Mesothelial cell of epicardium (in vitro differentiated cells): Measurements from ENCODE around the gene SLC35C1. TPM values are rescaled to one million over a fixed set of nuclear protein-coding genes. Genes with fewer than 3 reads are reported as not detected.
"Not testable (repeated sequence)": the region's sequence is repeated elsewhere in the genome, so short reads cannot be mapped to it uniquely, and the experiment has no call there.

Experiments used
- DNase-seq, 2 experiments: peaks; one replicate each; pipeline ENCODE4 v3.0.0; 2021; ENCODE audit warnings: low spot score in 2 of 2; ENCODE audit not compliant: unreplicated experiment in 2 of 2
- H3K27ac Mint-ChIP-seq: 2 replicates; pipeline ENCODE4 v1.8.0; 2021; ENCODE audit warnings: mixed read lengths
- H3K27me3 Mint-ChIP-seq: 2 replicates; pipeline ENCODE4 v1.8.0; 2021; ENCODE audit warnings: low read depth, mixed read lengths
- H3K36me3 Mint-ChIP-seq: 2 replicates; pipeline ENCODE4 v1.8.0; 2021; ENCODE audit warnings: mixed read lengths
- H3K4me1 Mint-ChIP-seq: 2 replicates; pipeline ENCODE4 v1.8.0; 2021; ENCODE audit warnings: mixed read lengths
- H3K4me3 Mint-ChIP-seq: 2 replicates; pipeline ENCODE4 v1.8.0; 2021; ENCODE audit warnings: mild to moderate bottlenecking, moderate library complexity, mixed read lengths
- H3K9me3 Mint-ChIP-seq: 2 replicates; pipeline ENCODE4 v1.8.0; 2021; ENCODE audit warnings: mixed read lengths
- total RNA-seq: library from RNA; stranded (reverse); gene quantifications from 3 replicates; pipeline ENCODE4 v1.2.1, GENCODE V29; 2021
- TF ChIP-seq, protein P1 (sequence below): fragments of 200-600 bp; sonication (generic); IDR thresholded peaks from one replicate; pipeline ENCODE4 v1.5.0; 2021; ENCODE audit warnings: antibody characterized with exemption; ENCODE audit not compliant: unreplicated experiment

SLC35C1 gene
- total RNA-seq, 1 donor from 2014 or later, result 14.5 TPM

DNA sequence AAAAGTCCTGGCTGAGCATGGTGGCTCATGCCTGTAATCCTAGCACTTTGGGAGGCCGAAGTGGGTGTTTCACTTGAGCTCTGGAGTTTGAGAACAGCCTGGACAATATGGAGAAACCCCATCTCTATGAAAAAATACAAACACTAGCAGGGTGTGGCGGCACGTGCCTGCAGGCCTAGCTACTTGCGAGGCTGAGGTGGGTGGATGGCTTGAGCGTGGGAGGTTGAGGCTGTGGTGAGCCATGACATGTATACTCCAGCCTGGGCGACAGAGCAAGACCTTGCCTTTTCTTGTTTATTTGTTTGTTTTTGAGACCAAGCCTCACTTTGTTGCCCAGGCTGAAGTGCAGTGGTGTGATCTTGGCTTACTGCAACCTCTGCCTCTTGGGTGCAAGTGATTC is 34.3 kb downstream of the SLC35C1 start:
- H3K9me3 Mint-ChIP-seq, result peaks cover 3% of the 10 kb centered on the region
- H3K4me1 Mint-ChIP-seq, result peaks cover 7% of the 10 kb centered on the region
- no peak for DNase-seq
- peaks cover 29% of the 10 kb centered on the region for H3K27me3 Mint-ChIP-seq
- H3K27ac Mint-ChIP-seq, result no peak overlapping the region
- H3K36me3 Mint-ChIP-seq, result no peaks in the 10 kb centered on the region
- no peak overlapping the region for H3K4me3 Mint-ChIP-seq
- TF ChIP-seq, protein P1, sequence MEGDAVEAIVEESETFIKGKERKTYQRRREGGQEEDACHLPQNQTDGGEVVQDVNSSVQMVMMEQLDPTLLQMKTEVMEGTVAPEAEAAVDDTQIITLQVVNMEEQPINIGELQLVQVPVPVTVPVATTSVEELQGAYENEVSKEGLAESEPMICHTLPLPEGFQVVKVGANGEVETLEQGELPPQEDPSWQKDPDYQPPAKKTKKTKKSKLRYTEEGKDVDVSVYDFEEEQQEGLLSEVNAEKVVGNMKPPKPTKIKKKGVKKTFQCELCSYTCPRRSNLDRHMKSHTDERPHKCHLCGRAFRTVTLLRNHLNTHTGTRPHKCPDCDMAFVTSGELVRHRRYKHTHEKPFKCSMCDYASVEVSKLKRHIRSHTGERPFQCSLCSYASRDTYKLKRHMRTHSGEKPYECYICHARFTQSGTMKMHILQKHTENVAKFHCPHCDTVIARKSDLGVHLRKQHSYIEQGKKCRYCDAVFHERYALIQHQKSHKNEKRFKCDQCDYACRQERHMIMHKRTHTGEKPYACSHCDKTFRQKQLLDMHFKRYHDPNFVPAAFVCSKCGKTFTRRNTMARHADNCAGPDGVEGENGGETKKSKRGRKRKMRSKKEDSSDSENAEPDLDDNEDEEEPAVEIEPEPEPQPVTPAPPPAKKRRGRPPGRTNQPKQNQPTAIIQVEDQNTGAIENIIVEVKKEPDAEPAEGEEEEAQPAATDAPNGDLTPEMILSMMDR, result no peak

- not testable (repeated sequence) for H3K9me3 Mint-ChIP-seq, DNase-seq, H3K36me3 Mint-ChIP-seq, H3K4me3 Mint-ChIP-seq, H3K4me1 Mint-ChIP-seq, H3K27ac Mint-ChIP-seq
- peaks cover 33% of the 10 kb centered on the region for H3K27me3 Mint-ChIP-seq
Measured at GRCh38 chr11:45840251-45840650, 35.3 kb downstream of the SLC35C1 start.

DNA sequence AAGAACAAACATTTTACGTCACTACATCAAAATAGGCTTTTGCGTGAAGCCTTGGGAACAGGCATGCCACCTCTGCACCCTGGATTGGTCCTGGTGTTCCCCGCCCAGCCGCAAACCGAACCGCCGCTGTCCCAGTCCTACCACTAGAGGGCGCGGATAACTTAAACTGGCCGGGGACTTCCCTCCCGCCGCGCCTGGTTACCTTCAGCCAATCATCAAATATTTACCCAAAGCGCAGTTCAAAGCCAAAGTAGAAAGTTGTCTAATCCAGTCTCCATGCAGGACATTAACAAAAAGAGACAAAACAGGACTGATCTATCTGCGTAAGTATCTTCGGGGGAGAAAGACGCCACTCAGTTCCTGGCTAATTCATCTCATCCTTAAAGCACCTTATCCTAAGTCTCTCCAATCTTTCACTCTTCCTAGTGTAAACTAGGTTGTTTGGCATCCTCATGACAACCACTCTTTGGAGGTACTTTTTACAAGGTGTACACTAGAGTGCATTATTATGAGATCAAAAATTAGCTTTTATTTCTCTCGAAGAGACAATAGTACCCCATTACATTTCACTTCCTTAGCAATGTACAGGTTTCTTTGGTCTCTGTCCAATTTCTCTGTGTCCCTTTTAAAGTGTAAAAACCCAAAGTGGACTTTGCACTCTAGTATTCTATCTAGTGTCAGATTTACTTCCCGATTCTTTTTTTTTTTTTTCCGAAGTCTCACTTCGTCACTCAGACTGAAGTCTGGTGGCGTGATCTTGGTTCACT is 38.4 kb downstream of the SLC35C1 start:
- Mint-ChIP-seq H3K27ac (peak overlapping the region; percentile 72), H3K27me3 (peaks cover 30% of the 10 kb centered on the region), H3K9me3 (peaks cover 3% of the 10 kb centered on the region)

GRCh38 chr11:45844822-45845578 is 40.1 kb downstream of the SLC35C1 start:
- no peak overlapping the region for H3K27ac Mint-ChIP-seq
- TF ChIP-seq, protein P1, result no peak
- peaks cover 25% of the 10 kb centered on the region for H3K4me1 Mint-ChIP-seq
- no peaks in the 10 kb centered on the region for H3K36me3 Mint-ChIP-seq
- peaks cover 3% of the 10 kb centered on the region for H3K9me3 Mint-ChIP-seq
- H3K27me3 Mint-ChIP-seq, result peaks cover 30% of the 10 kb centered on the region
- no peak for DNase-seq
- H3K4me3 Mint-ChIP-seq, result no peak overlapping the region

More for the DNA sequence above, 38.4 kb downstream of the SLC35C1 start:
- TF ChIP-seq, protein P1, result peak; percentile 94
- peak; percentile 71 to 87 for DNase-seq
- Mint-ChIP-seq H3K36me3 (no peaks in the 10 kb centered on the region), H3K4me1 (peaks cover 15% of the 10 kb centered on the region), H3K4me3 (no peak overlapping the region)

DNA sequence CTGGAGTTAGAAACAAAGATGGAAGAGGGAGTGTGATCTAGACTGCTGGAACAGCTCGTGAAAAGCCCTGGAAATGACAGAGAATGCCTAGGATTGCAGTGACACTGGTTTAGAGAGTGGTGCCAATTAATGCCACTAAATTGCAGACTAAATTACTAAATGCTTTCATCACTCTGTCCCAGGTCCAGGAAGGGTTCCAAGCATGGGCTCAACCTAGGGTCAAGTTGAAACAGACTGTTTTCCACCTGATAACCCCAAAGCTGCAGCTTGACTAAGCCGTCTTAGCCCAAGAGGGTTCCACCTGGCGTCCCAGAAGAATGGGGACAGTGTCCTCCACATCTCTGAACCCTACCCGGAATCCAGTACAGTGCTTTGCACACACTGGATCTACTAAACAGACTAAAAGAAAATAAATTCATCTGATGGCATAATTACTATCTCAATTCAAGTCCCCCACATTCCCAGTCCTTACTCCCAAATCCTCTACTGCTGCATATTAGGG is 41.3 kb downstream of the SLC35C1 start:
- DNase-seq, result no peak
- peaks cover 25% of the 10 kb centered on the region for H3K4me1 Mint-ChIP-seq
- no peaks in the 10 kb centered on the region for H3K36me3 Mint-ChIP-seq
- peaks cover 28% of the 10 kb centered on the region for H3K27me3 Mint-ChIP-seq
- TF ChIP-seq, protein P1, result no peak
- no peak overlapping the region for H3K4me3 Mint-ChIP-seq
- H3K9me3 Mint-ChIP-seq, result peaks cover 3% of the 10 kb centered on the region
- no peak overlapping the region for H3K27ac Mint-ChIP-seq
